ENCODE data around the gene ZNF423. TPM values are rescaled to one million over a fixed set of nuclear protein-coding genes. Genes with fewer than 3 reads are reported as not detected.

Gene ZNF423
- total RNA-seq, 1 donor from 2014 or later: 49.8 TPM

GRCh38 chr16:49456763-49457162 lies 399.1 kb downstream of the ZNF423 start:
- H3K27me3 Mint-ChIP-seq: peaks cover 18% of the 10 kb centered on the region
- no peaks in the 10 kb centered on the region for H3K9me3 Mint-ChIP-seq (ENCODE audit: low read depth)
- no peaks in the 10 kb centered on the region for H3K36me3 Mint-ChIP-seq (ENCODE audit: insufficient read depth)
- no peak overlapping the region for H3K4me3 Mint-ChIP-seq (ENCODE audit: low read depth)
- no peak for TF ChIP-seq CTCF (IDR thresholded peaks at IDR 0.05; ENCODE audit: unreplicated experiment)
- no peak for DNase-seq (ENCODE audit: low spot score, unreplicated experiment)
- H3K4me1 Mint-ChIP-seq (ENCODE audit: low read depth): peaks cover 5% of the 10 kb centered on the region
- no peak overlapping the region for H3K27ac Mint-ChIP-seq

GRCh38 chr16:49455991-49456745 lies 399.7 kb downstream of the ZNF423 start:
- no peak for TF ChIP-seq CTCF (IDR thresholded peaks at IDR 0.05; ENCODE audit: unreplicated experiment)
- H3K4me3 Mint-ChIP-seq (ENCODE audit: low read depth): no peak overlapping the region
- peaks cover 23% of the 10 kb centered on the region for H3K27me3 Mint-ChIP-seq
- no peak for DNase-seq (ENCODE audit: low spot score, unreplicated experiment)
- no peaks in the 10 kb centered on the region for H3K36me3 Mint-ChIP-seq (ENCODE audit: insufficient read depth)
- H3K4me1 Mint-ChIP-seq (ENCODE audit: low read depth): peaks cover 5% of the 10 kb centered on the region
- H3K9me3 Mint-ChIP-seq (ENCODE audit: low read depth): no peaks in the 10 kb centered on the region
- H3K27ac Mint-ChIP-seq: no peak overlapping the region

GRCh38 chr16:49455181-49455990 lies 400.5 kb downstream of the ZNF423 start:
- H3K4me3 Mint-ChIP-seq (ENCODE audit: low read depth): no peak overlapping the region
- H3K27ac Mint-ChIP-seq: no peak overlapping the region
- H3K4me1 Mint-ChIP-seq (ENCODE audit: low read depth): peaks cover 5% of the 10 kb centered on the region
- TF ChIP-seq CTCF (IDR thresholded peaks at IDR 0.05; ENCODE audit: unreplicated experiment): no peak
- no peaks in the 10 kb centered on the region for H3K36me3 Mint-ChIP-seq (ENCODE audit: insufficient read depth)
- peaks cover 25% of the 10 kb centered on the region for H3K27me3 Mint-ChIP-seq
- no peak for DNase-seq (ENCODE audit: low spot score, unreplicated experiment)
- no peaks in the 10 kb centered on the region for H3K9me3 Mint-ChIP-seq (ENCODE audit: low read depth)

GRCh38 chr16:49454426-49455180 lies 401.3 kb downstream of the ZNF423 start:
- Mint-ChIP-seq H3K9me3 (ENCODE audit: low read depth) (no peaks in the 10 kb centered on the region), H3K27ac (no peak overlapping the region)
- DNase-seq (ENCODE audit: low spot score, unreplicated experiment): no peak

More at GRCh38 chr16:49454426-49455180, 401.3 kb downstream of the ZNF423 start:
- no peak overlapping the region for H3K4me3 Mint-ChIP-seq (ENCODE audit: low read depth)
- no peaks in the 10 kb centered on the region for H3K36me3 Mint-ChIP-seq (ENCODE audit: insufficient read depth)
- peaks cover 5% of the 10 kb centered on the region for H3K4me1 Mint-ChIP-seq (ENCODE audit: low read depth)
- H3K27me3 Mint-ChIP-seq: peaks cover 24% of the 10 kb centered on the region
- no peak for TF ChIP-seq CTCF (IDR thresholded peaks at IDR 0.05; ENCODE audit: unreplicated experiment)
